ENCODE results near the gene ZNF358. TPM values are rescaled to one million over a fixed set of nuclear protein-coding genes. Genes with fewer than 3 reads are reported as not detected.

ZNF358 gene
- total and polyA plus RNA-seq, 10 of the 15 experiments (the other 5 are each of a cell fraction or from before 2014, with no cell fraction given), result 0.09 to 6.3 (median 1.9) TPM; not detected in 1

DNA sequence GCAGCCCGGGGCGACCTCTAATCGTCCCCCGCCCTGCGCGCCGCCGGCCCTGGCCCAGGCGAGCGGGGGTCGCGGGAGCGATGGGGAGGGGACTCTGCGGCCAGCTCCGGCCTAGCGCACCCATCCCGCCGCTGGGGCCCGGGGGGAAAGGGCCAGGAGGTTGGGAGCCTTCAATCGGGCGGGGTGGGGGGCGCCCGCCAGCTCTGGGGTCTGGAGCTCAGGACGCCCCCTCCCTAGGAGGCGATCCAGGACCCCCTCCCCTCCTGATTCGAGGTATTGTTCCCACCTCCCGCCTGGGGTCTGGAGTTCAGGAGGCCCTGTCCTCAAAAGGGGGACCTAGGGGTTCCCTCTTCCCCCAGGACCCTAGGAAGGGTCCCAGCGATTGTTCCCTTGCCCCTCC is 430 bp downstream of the ZNF358 start:
- ChIA-PET RAD21 (ENCODE audit: unreplicated experiment) (no interaction called here), CTCF (interaction anchor here (0.9 to 2.8 kb wide), 2 partner anchors 19 to 162 kb away, joined by 3 to 6 read pairs; a partner anchor contains a TSS), SMC1A (ENCODE audit: uncharacterized antibody, unreplicated experiment) (interaction anchor here (1.2 kb wide), 1 partner anchor 137 kb away, joined by 4 read pairs; no protein-coding TSS in a partner anchor), POLR2A (no interaction called here)
- H3K36me3 ChIP-seq (ENCODE audit: control insufficient read depth in 2 of 2, insufficient read depth in 2 of 2, low read length in 1 of 2), result no peaks in the 10 kb centered on the region
- no peaks in the 10 kb centered on the region for H3K4me1 ChIP-seq (ENCODE audit: control insufficient read depth, insufficient read depth, low read length)
- H3K4me3 ChIP-seq, result peak overlapping the region; percentile 50; the same call in 1 of the 2 replicates
- WGBS (ENCODE audit: insufficient coverage, insufficient replicate concordance, low lambda C conversion rate, missing lambda C conversion rate), result 18% methylated on average over 13 of the region's 28 CpGs
- FAIRE-seq, result no peak
- H3K9me3 ChIP-seq (replicated peaks; ENCODE audit: control insufficient read depth, insufficient read depth, low read length), result no peaks in the 10 kb centered on the region
- no peak overlapping the region for H2AFZ ChIP-seq (ENCODE audit: control insufficient read depth, low read depth, low read length)
- DNase-seq (ENCODE audit: low read depth, low spot score), result no peak
- intact Hi-C loops (cut with micrococcal nuclease; ENCODE audit: unreplicated experiment), result no loop called here
- H3K4me2 ChIP-seq (ENCODE audit: control insufficient read depth, insufficient read depth), result peak overlapping the region; percentile 55
- in situ Hi-C loops (cut with MboI), result no loop called here
- H3K9ac ChIP-seq (ENCODE audit: control insufficient read depth, insufficient read depth, low read length), result 0 out of 2 replicates have a peak overlapping the region, but pooled peaks have one; percentile 27
- no peaks in the 10 kb centered on the region for H4K20me1 ChIP-seq (ENCODE audit: control insufficient read depth, insufficient read depth)
- H3K27ac ChIP-seq (ENCODE audit: control insufficient read depth, insufficient read depth), result no peak overlapping the region
- no peak for ATAC-seq
- BruUV-seq (replicated peaks), result no TSS peak
- H3K27me3 ChIP-seq (replicated peaks in 1 of 2; ENCODE audit: control insufficient read depth in 2 of 2, insufficient read depth in 2 of 2, low read length in 1 of 2), result peaks cover 3 to 4% of the 10 kb centered on the region in 2 experiments; a peak in 2 of 4 replicates
- no peaks in the 10 kb centered on the region for H3K79me2 ChIP-seq (ENCODE audit: control insufficient read depth, insufficient read depth, low read length)
- TF ChIP-seq, protein P1, sequence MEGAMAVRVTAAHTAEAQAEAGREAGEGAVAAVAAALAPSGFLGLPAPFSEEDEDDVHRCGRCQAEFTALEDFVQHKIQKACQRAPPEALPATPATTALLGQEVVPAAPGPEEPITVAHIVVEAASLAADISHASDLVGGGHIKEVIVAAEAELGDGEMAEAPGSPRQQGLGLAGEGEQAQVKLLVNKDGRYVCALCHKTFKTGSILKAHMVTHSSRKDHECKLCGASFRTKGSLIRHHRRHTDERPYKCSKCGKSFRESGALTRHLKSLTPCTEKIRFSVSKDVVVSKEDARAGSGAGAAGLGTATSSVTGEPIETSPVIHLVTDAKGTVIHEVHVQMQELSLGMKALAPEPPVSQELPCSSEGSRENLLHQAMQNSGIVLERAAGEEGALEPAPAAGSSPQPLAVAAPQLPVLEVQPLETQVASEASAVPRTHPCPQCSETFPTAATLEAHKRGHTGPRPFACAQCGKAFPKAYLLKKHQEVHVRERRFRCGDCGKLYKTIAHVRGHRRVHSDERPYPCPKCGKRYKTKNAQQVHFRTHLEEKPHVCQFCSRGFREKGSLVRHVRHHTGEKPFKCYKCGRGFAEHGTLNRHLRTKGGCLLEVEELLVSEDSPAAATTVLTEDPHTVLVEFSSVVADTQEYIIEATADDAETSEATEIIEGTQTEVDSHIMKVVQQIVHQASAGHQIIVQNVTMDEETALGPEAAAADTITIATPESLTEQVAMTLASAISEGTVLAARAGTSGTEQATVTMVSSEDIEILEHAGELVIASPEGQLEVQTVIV (IDR thresholded peaks at IDR 0.05; ENCODE audit: borderline replicate concordance, partially characterized antibody), result no peak
- TF ChIP-seq FOXM1 (IDR thresholded peaks at IDR 0.05; ENCODE audit: low read depth, low read length) (no peak), TAF1 (IDR thresholded peaks at IDR 0.05; ENCODE audit: borderline replicate concordance, low read depth, low read length) (no peak), STAT3 (IDR thresholded peaks at IDR 0.05; ENCODE audit: low read depth, low read length) (no peak), ZBTB33 (IDR thresholded peaks at IDR 0.05) (no peak), GABPA (IDR thresholded peaks at IDR 0.05; ENCODE audit: low read depth) (no peak), PAX5 (IDR thresholded peaks at IDR 0.05; ENCODE audit: borderline replicate concordance, low read depth, low read length) (no peak), ZNF207 (IDR thresholded peaks at IDR 0.05; ENCODE audit: borderline replicate concordance) (no peak), STAT1 (conservative IDR thresholded peaks at IDR 0.05) (no peak), EED (IDR thresholded peaks at IDR 0.05; ENCODE audit: low read depth) (no peak), NFYB (IDR thresholded peaks at IDR 0.05; ENCODE audit: insufficient read depth, low read depth, low read length) (no peak), MTA2 (IDR thresholded peaks at IDR 0.05; ENCODE audit: low read depth) (no peak), FOS (IDR thresholded peaks at IDR 0.05; ENCODE audit: borderline replicate concordance, extremely low read depth, insufficient read length) (no peak), MEF2B (IDR thresholded peaks at IDR 0.05; ENCODE audit: partially characterized antibody, poor library complexity, severe bottlenecking) (no peak), ASH2L (IDR thresholded peaks at IDR 0.05; ENCODE audit: borderline replicate concordance, low read depth) (no peak), RELA (IDR thresholded peaks at IDR 0.05; ENCODE audit: borderline replicate concordance, partially characterized antibody) (no peak)
- TF ChIP-seq, protein P2, sequence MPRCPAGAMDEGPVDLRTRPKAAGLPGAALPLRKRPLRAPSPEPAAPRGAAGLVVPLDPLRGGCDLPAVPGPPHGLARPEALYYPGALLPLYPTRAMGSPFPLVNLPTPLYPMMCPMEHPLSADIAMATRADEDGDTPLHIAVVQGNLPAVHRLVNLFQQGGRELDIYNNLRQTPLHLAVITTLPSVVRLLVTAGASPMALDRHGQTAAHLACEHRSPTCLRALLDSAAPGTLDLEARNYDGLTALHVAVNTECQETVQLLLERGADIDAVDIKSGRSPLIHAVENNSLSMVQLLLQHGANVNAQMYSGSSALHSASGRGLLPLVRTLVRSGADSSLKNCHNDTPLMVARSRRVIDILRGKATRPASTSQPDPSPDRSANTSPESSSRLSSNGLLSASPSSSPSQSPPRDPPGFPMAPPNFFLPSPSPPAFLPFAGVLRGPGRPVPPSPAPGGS (IDR thresholded peaks at IDR 0.05; ENCODE audit: borderline replicate concordance, insufficient read depth, low read depth, low read length, poor library complexity, severe bottlenecking), result no peak
- TF ChIP-seq, protein P3, sequence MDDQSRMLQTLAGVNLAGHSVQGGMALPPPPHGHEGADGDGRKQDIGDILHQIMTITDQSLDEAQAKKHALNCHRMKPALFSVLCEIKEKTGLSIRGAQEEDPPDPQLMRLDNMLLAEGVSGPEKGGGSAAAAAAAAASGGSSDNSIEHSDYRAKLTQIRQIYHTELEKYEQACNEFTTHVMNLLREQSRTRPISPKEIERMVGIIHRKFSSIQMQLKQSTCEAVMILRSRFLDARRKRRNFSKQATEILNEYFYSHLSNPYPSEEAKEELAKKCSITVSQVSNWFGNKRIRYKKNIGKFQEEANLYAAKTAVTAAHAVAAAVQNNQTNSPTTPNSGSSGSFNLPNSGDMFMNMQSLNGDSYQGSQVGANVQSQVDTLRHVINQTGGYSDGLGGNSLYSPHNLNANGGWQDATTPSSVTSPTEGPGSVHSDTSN (IDR thresholded peaks at IDR 0.05; ENCODE audit: insufficient replicate concordance, low read depth, low read length), result no peak

Data from GM12878 (cell line).